Left kidney (tissue), 2 donors: ENCODE results near the gene SFXN4. TPM values are rescaled to one million over a fixed set of nuclear protein-coding genes. Genes with fewer than 3 reads are reported as not detected.
"Not testable (repeated sequence)": the region's sequence is repeated elsewhere in the genome, so short reads cannot be mapped to it uniquely, and the experiment has no call there.

ENCODE experiments used
- DNase-seq: peaks from one replicate; pipeline ENCODE4 v3.0.0-alpha.2; 2013
- polyA plus RNA-seq: library from polyadenylated mRNA; unstranded; fragments of 120-200 nt; gene quantifications from one replicate; pipeline ENCODE4 v1.2.1, GENCODE V29; 2013; ENCODE audit not compliant: insufficient read length

SFXN4 gene
- polyA plus RNA-seq, 1 donor: 32.2 TPM

DNA sequence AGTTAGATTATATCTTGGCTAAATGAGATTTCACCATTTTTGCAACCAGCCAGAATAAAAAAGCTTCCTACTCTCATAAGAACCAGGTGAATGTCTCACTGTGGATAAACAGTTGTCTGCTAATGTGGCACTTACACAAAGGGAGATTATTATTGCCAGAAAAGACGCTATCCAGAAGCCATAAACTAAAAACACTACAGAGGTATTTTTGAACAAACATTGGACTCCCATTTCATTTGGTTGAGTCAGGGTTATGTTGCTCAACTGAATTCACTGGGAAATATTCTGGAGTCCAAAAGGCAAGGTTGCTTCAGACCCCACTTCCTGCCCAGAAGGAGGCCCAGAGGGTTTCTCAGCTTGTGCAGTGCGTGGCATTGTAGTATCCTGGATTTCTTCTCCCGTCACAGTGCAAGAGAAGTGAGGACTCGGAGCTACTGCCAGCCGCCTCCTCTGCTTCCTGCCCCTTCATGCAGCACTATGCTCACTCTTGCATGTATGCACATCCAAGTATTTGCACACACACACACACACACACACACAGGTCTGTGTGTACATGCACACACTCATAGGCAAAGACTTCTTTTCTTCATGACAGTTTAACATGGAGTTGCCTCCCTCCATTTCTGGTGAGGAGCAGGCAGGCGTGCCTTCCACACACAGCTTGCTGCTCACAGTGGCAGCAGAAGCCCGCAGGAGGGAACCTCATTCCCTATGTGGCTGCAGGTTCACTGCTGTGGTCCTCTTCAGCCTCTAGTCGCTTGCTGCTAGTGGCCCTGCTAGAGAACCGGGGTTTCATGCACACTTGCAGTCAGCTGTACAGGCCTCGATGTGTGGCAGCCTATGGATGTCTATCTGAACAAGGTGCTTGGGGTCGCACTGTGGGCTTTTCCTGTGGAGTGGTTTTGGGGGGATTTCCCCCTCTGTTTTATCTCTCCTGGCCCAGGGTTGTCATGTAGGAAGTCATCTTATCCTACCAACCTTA lies 51.5 kb downstream of the SFXN4 start:
- no peak for DNase-seq

GRCh38 chr10:119112056-119112455 lies 53.5 kb downstream of the SFXN4 start:
- DNase-seq: no peak

DNA sequence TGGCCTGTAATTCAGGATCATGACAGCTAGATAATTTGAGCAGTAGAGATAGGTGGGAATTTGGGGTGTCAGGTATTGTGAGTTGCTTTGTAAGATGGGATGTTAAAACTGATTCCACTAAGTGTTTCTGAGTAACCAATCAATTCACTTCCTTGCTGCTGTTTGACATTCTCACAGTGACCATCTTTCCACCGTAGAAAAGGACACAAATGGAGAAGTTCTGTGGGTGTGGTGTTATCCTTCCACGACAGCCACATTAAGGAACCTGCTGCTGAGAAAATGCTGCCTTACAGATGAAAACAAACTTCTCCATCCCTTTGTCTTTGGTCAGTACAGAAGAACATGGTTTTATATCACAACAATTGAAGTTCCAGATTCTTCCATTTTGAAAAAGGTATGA lies 57.7 kb downstream of the SFXN4 start:
- DNase-seq: not testable (repeated sequence)

- DNase-seq: not testable (repeated sequence)
These were observed 58.4 kb downstream of the SFXN4 start for GRCh38 chr10:119107106-119107505.

DNA sequence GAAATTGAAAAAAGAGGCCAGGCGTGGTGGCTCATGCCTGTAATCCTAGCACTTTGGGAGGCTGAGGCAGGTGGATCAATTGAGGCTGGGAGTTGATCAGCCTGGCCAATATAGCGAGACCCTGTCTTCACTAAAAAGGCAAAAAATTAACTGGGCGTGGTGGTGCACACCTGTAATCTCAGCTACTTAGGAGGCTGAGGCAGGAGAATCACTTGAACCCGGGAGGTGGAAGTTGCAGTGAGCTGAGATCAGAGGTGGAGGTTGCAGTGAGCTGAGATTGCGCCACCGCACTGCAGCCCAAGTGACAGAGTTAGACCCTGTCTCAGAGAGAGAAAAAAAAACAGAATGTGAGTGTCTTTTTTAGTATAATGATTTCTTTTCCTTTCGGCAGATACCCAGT lies 59.6 kb downstream of the SFXN4 start:
- DNase-seq: not testable (repeated sequence)

GRCh38 chr10:119105155-119105554 lies 60.4 kb downstream of the SFXN4 start:
- no peak for DNase-seq

GRCh38 chr10:119104654-119105015 lies 60.9 kb downstream of the SFXN4 start:
- peak; percentile 29 for DNase-seq

DNA sequence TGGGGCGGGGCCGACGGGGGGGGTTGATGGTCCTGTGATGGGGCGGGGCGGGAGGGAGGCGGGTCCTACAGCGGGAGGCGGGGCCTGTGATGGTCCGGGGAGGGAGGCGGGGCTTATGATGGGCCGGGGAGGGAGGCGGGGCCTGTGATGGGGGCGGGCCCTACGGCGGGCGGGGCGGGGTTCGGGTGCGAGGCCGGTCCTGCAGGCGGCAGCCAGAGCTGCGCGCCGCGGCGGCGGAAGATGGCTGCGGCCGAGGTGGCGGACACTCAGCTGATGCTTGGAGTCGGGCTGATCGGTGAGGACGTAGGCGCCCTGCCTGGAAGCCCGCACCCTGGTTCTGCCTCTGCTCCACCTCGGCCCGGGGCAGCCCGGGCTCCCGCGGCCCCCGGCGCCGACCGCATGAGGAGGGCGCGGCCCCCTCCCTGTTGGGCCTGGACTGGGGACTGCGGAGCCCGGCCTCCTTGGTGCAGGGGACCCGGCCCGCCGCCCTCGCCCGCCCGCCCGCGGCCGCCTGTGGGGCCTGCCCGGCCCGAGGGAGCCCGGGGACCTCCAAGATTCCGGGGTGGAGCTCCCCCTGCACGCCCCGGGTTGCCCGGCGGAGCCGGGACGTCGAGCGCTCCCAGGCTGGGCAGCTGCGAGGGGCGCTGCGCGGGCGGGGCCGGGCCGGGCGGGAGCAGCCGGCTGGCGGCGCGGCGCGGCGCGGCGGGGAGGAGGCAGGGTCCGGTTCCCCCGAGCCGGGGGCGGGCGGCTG lies 61.4 kb downstream of the SFXN4 start, which contains the start of gene DENND10:
TSS of gene DENND10 (plus strand) at position 211 of the 751 bp plus-strand sequence. CDS start at position 241, 30 bp downstream.
- DNase-seq: peak; percentile 63

DNA sequence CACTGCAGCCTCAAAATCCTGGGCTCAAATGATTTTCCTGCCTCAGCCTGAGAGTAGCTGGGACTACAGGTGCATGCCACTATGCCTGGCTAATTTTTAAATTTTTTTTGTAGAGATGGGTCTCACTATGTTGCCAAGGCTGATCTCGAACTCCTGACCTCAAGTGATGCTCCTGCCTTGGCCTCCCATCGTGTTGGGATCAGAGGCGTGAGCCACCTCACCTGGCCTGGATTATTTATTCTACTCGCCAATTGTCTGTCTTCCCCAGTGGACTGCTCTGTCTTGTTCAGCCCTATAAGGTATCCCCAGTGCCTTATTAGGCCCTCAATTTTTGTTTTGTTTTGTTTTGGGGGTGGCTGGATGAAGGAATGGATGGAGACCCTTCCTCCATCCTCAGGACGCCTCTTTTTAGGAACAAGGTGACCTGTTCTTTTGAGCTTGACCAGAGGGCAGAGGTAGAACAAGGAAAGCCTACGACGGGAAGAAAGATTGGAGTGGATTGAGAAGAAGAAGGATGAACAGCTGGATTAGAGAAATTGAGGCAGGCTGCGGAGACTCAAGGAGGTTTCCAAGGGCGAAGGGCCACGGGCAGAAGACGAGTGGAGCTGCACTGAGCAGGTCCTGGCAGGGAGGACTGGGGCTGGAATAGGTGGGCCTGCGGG lies 62.1 kb downstream of the SFXN4 start:
- DNase-seq: no peak

GRCh38 chr10:119101366-119102098 lies 64.0 kb downstream of the SFXN4 start:
- no peak for DNase-seq

DNA sequence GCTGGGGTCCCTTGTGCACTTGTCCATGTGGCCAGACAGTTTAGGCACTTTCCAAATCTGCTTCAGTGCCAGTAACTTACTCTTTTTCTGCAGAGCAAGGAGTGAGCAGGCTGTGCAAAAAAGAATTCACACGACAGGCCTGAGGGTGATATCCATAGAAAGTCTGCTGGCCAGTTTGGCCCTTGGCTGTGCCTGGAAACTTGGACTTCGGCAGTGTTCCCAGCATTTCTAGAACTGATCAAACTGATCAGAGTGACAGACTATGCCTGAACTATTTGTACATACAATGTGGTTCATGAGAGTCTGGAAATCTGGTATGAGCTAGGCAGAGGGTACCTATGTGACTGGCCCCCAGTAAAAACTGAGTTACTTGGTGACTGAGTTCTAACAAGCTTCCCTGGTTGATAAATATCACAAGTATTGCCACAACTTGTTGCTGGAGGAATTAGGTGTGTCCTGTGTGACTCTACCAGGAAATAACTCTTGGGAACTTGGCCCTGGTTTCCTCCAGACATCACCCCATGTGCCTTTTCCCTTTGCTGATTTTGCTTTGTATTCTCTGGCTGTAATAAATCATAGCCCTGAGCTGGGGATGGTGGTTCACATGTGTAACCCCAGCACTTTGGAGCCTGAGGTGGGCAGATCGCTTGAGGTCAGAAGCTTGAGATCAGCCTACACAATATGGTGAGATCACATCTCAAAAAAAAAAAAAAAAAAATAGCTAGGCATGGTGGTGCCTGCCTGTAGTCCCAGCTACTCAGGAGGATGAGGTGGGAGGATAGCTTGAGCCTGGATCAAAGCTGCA lies 64.9 kb downstream of the SFXN4 start:
- no peak for DNase-seq

DNA sequence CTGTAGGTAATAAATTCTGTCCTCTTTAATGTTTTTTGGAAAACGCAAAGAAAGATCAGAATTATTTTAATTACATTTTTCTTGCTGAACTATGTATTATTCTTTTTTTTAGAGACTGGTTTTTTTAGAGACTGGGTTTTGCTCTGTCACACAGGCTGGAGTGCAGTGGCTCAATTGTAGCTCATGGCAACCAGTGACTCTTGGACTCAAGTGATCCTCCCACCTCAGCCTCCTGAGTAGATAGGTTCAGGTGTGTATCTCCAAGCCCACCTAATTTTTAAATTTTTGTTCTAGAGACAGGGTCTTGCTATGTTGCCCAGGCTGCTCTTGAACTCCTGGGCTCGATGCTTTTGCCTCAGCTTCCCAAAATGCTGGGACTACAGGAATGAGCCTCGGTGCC lies 66.9 kb downstream of the SFXN4 start:
- no peak for DNase-seq

- DNase-seq: not testable (repeated sequence)
These were observed 68.7 kb downstream of the SFXN4 start for GRCh38 chr10:119096641-119097415.

DNA sequence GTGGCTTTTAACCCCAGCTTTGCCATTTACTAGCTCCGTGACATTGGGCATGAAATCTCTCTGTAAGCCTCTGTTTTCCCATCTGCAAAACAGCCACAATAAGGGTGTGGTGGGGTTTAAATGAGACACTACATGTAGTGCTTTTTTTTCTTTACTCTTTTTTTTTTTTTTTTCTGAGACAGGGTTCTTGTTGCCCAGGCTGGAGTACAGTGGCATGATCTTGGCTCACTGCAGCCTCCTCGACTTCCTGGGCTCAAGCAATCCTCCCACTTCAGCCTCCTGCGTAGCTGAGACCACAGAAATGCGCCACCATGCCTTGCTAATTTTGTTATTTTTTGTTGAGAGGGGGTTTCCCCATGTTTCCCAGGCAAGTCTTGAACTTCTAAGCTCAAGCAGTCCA lies 69.9 kb downstream of the SFXN4 start:
- no peak for DNase-seq

DNA sequence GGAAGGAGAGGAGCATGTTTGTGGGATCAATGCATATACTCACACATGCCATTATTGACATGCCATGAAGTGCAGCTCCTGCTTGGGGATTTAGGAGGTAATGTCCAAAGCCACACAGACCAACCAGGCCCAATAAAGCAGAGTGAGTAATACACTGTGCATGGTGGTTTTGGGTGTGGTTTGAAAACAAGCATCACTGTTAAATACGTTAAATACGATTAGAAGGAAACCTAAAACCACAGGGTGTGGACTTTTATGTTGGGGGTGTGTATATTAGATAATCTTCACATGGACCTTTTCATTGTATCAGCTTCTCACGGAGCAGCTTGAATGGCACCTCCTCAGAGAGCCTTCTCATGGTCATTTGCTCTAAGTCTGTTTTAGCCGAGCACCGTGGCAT lies 74.5 kb downstream of the SFXN4 start:
- no peak for DNase-seq

Other genes with a start within 250 kb of the SFXN4 start
- gene NANOS1, start 136.0 kb downstream of the SFXN4 start, polyA plus RNA-seq: 4.3 TPM
- gene EIF3A, start 84.9 kb downstream of the SFXN4 start, polyA plus RNA-seq: 205 TPM
- gene DENND10, start 61.6 kb downstream of the SFXN4 start, polyA plus RNA-seq: 63.3 TPM
- 305 TPM for gene PRDX3, start 13.1 kb upstream of the SFXN4 start, polyA plus RNA-seq
- gene GRK5, start 41.9 kb upstream of the SFXN4 start, polyA plus RNA-seq: 14.0 TPM